IMR-90 (cell line): Measurements from ENCODE around the gene SDK1.

Source experiments
- POLR2A ChIP-seq: IDR thresholded peaks from 2 replicates; pipeline ENCODE4 v1.6.1; 2012; ENCODE audit warnings: mild to moderate bottlenecking, low read depth, low read length
- RFX5 ChIP-seq: IDR thresholded peaks from 2 replicates; pipeline ENCODE4 v1.8.0; 2012; ENCODE audit warnings: low read depth, mild to moderate bottlenecking, low read length, moderate library complexity

DNA sequence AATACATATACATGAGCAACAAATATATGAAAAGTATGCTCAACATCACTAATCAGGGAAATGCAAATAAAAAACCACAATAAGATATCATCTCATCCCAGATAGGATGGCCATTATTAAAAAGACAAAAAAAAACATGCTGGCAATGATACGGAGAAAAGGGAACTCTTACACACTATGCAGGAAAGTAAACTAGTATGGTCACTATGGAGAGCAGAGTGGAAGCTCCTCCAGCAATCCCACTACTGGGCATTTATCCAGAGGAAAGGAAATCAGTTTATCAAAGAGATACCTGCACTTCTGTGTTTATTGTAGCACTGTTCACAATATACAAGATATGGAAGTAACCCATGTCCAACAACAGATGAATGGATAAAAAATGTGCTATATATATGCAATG, 217.5 kb downstream of the SDK1 start:
- no peak for TF ChIP-seq POLR2A
- TF ChIP-seq RFX5, result no peak
